Measurements from ENCODE around the gene APMAP.
"Not testable (repeated sequence)": the region's sequence is repeated elsewhere in the genome, so short reads cannot be mapped to it uniquely, and the experiment has no call there.

APMAP gene

DNA sequence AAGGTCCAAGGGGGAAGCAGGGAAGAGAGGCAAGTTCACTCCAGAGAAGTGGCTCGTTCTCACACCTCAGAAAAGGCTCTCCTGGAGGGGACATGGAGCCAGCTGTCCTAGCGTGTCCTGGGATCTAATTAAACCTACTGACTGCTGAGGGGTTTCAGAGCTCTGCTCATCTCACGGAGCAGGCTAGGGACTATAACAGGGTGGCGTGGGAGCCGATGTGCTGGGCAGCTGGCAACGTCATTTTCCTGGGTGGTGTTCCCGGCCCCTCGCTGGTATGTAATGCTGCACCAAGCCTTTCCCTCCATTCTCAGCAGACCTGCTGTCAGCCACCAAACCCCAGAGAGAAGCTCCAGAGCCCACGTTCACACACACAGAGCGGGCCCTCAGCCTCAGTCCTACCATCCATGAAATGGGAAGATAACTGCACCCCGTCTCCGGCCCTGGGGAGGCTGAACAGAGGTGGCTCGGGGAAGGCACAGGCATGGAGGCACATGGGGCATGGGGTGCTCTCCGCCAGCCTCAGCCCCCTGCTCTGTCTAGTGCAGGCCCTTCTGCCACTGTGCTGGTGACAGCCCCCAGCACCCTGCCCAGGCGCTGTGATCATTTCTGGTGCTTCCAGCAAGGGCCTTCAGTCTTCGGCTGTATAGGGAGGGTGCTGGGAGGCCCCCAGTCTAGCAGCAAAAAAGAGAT, 41.6 kb downstream of the APMAP start:
- peaks cover 84% of the 10 kb centered on the region for H3K36me3 Mint-ChIP-seq
- DNase-seq (ENCODE audit: low spot score in 2 of 2): no peak

GRCh38 chr20:24950128-24950835, 42.3 kb downstream of the APMAP start:
- peaks cover 77% of the 10 kb centered on the region for H3K4me1 Mint-ChIP-seq
- peaks cover 10% of the 10 kb centered on the region for H3K9me3 Mint-ChIP-seq
- H3K27ac Mint-ChIP-seq: peak overlapping the region; percentile 98
- H3K36me3 Mint-ChIP-seq: peaks cover 77% of the 10 kb centered on the region
- H3K4me3 Mint-ChIP-seq: peak overlapping the region; percentile 99
- peak; percentile 24 for ATAC-seq
- DNase-seq (ENCODE audit: low spot score in 2 of 2): no peak

More for the DNA sequence above, 41.6 kb downstream of the APMAP start:
- H3K9me3 Mint-ChIP-seq: peaks cover 3% of the 10 kb centered on the region
- no peak for ATAC-seq
- H3K27ac Mint-ChIP-seq: peak overlapping the region; percentile 98
- H3K4me1 Mint-ChIP-seq: peaks cover 77% of the 10 kb centered on the region
- peak overlapping the region; percentile 99 for H3K4me3 Mint-ChIP-seq

- DNase-seq (ENCODE audit: low spot score in 2 of 2) (peak in 1 of 2 donors; percentile 76), ATAC-seq (peak; percentile 35)
- Mint-ChIP-seq H3K9me3 (peaks cover 10% of the 10 kb centered on the region), H3K4me3 (peak overlapping the region; percentile 99), H3K4me1 (peaks cover 77% of the 10 kb centered on the region), H3K36me3 (peaks cover 72% of the 10 kb centered on the region), H3K27ac (peak overlapping the region; percentile 98)
Observed at GRCh38 chr20:24949756-24950127, 42.8 kb downstream of the APMAP start.

DNA sequence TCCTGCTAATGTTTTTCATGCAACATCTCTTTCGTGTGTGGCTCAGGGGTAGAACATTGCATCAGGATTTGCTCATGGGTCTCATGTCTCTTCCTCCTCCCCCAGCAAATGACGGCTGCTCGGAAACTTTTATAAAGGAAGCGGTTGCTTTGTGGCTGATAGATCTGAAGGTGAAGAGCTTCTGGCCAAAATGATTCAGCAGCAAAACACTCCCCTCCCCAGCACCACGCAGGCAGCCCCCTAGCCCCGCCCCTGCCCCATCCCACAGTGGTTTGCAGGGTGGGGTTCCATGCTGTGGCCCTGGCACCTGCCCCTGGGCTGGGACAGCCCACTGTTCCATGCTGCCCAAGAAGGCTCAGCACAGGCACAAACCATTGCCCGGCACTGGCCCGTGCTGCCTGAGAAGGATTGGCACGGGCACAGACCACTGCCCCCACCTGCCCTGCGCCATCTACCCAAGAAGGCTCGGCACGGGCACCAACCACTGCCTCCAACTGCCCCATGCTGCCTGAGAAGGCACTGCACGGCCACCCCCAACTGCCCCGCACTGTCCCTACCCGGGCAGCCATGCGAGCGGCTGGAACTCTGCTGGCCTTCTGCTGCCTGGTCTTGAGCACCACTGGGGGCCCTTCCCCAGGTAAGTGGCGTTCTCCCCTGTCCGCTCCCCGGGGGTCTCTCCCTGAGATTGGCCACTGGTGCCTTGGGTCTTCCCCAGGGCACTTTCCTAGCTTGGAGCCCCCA, 43.4 kb downstream of the APMAP start, which contains the start of gene CST7:
CST7 (plus strand) TSS at position 331 of the 741 bp plus-strand sequence; CDS start at position 568, 237 bp downstream.
- Mint-ChIP-seq H3K27ac (peak within 1 kb of the TSS; percentile 98), H3K36me3 (peaks cover 66% of the 10 kb centered on the region), H3K4me3 (peak within 1 kb of the TSS; percentile 99), H3K9me3 (peaks cover 10% of the 10 kb centered on the region), H3K4me1 (peaks cover 79% of the 10 kb centered on the region)
- DNase-seq (ENCODE audit: low spot score in 2 of 2): peak; percentile 64 to 90
- ATAC-seq: peak; percentile 90

GRCh38 chr20:24948396-24948938, 44.1 kb downstream of the APMAP start:
- not testable (repeated sequence) for H3K9me3 Mint-ChIP-seq; DNase-seq (ENCODE audit: low spot score in 2 of 2); ATAC-seq
- H3K4me1 Mint-ChIP-seq: peaks cover 77% of the 10 kb centered on the region
- peak overlapping the region; percentile 99 for H3K4me3 Mint-ChIP-seq
- H3K36me3 Mint-ChIP-seq: peaks cover 59% of the 10 kb centered on the region
- H3K27ac Mint-ChIP-seq: peak overlapping the region; percentile 98

DNA sequence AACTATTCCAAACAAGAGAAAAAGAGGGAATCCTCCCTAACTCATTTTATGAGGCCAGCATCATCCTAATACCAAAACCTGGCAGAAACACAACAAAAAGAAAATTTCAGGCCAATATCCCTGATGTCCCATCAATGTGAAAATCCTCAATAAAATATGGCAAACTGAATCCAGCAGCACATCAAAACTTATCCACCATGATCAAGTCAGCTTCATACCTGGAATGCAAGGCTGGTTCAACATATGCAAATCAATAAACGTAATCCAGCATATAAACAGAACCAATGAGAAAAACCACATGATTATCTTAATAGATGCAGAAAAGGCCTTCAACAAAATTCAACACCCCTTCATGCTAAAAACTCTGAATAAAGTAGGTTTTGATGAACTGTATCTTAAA, 46.2 kb downstream of the APMAP start:
- H3K9me3 Mint-ChIP-seq; H3K4me3 Mint-ChIP-seq; DNase-seq (ENCODE audit: low spot score in 2 of 2); ATAC-seq; H3K27ac Mint-ChIP-seq: not testable (repeated sequence)
- Mint-ChIP-seq H3K4me1 (peaks cover 58% of the 10 kb centered on the region), H3K36me3 (peaks cover 38% of the 10 kb centered on the region)

DNA sequence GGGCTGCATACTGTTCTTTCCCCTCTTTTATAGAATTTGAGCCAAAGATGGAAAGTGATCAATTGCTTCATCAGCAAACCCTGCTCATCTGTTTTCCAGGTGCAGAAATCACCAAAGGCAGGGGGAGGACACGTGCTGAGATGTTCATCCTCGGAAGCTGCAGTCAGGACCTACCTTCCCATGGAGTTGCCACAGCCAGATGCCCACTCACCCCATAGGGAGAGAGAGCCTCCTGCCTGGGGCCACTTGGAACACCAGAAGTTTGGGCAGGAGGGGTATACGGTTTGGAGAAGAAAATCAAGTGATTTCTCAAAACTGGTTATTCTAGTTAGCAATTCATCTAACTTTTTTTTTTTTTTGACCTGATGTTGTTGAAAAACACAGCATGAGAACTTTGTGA, 48.8 kb downstream of the APMAP start:
- Mint-ChIP-seq H3K4me3 (no peak overlapping the region), H3K4me1 (peaks cover 43% of the 10 kb centered on the region), H3K27ac (no peak overlapping the region), H3K36me3 (peaks cover 12% of the 10 kb centered on the region), H3K9me3 (peaks cover 10% of the 10 kb centered on the region)
- DNase-seq (ENCODE audit: low spot score in 2 of 2) (peak in 1 of 2 donors; percentile 39), ATAC-seq (no peak)

DNA sequence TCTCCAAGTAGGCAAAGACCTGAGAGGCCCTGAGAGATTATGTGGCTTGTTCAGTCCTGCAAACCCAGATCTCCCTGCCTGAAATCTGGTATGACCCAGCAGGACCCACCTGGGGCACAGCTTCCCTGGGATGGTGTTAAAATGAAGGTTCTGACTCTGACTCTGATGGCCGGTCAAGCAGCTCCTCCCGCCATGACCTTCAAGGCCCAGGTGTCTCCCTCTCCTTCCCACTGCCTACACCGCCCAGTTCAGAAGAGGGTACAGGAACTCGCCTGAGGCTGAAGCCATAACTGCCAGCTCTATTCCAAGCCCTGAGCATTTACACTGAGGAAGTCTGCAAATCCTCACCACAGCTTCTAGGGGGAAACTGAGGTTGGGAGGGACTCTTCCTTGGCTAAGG, 49.4 kb downstream of the APMAP start:
- DNase-seq (ENCODE audit: low spot score in 2 of 2) (no peak), ATAC-seq (no peak)
- Mint-ChIP-seq H3K27ac (no peak overlapping the region), H3K4me3 (no peak overlapping the region), H3K36me3 (peaks cover 7% of the 10 kb centered on the region), H3K9me3 (peaks cover 10% of the 10 kb centered on the region), H3K4me1 (peaks cover 41% of the 10 kb centered on the region)

DNA sequence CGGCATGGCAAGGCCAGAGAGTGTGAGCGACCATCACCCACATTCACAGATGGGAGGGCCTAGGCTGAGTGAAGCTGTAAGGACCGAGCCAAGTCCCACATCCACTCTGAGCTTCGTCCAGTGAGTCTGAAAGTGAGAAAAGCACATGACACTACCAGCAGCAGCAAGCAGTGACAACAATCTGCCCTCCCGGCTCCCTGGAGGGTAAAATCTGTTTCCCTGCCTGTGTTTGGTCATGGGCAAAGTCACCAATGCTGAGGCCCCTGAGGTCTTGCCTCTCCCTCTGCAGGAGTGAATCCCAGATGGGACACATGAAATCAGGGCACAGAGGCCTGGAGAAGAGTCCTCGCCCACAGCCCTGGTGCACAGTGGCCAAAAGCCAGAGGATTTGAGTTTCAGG, 49.9 kb downstream of the APMAP start:
- H3K4me3 Mint-ChIP-seq: no peak overlapping the region
- no peak for ATAC-seq
- H3K27ac Mint-ChIP-seq: peak overlapping the region; percentile 60
- peaks cover 40% of the 10 kb centered on the region for H3K4me1 Mint-ChIP-seq
- peak in 1 of 2 donors; percentile 45 for DNase-seq (ENCODE audit: low spot score in 2 of 2)
- peaks cover 6% of the 10 kb centered on the region for H3K9me3 Mint-ChIP-seq
- peaks cover 1% of the 10 kb centered on the region for H3K36me3 Mint-ChIP-seq

DNA sequence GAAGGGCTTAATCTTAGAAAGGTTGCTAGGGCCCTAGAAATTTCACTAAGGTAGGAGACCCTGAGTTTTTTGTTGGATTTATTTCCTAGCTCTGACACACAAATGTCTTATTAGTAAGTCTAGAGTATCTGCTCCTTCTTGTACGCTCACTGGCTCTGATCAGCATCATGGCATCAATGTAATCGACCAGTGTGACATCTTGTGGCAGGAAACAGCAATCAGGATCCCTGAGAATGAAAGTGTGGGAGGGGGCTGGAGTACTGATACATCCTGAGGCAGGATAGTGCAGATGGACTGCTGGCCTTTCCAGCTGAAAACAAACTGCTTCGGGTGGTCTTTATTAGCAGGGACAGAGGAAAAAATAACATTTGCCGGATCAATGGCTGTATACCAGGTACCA, 53.5 kb downstream of the APMAP start:
- ATAC-seq (no peak), DNase-seq (ENCODE audit: low spot score in 2 of 2) (no peak)
- H3K4me1 Mint-ChIP-seq: peaks cover 37% of the 10 kb centered on the region
- no peak overlapping the region for H3K27ac Mint-ChIP-seq
- no peaks in the 10 kb centered on the region for H3K9me3 Mint-ChIP-seq
- H3K36me3 Mint-ChIP-seq: no peaks in the 10 kb centered on the region
- H3K4me3 Mint-ChIP-seq: no peak overlapping the region

- Mint-ChIP-seq H3K36me3 (no peaks in the 10 kb centered on the region), H3K4me3 (no peak overlapping the region), H3K27ac (no peak overlapping the region), H3K9me3 (no peaks in the 10 kb centered on the region), H3K4me1 (peaks cover 35% of the 10 kb centered on the region)
- DNase-seq (ENCODE audit: low spot score in 2 of 2) (peak in 1 of 2 donors; percentile 44), ATAC-seq (no peak)
Observed at GRCh38 chr20:24938498-24938897, 54.1 kb downstream of the APMAP start.

DNA sequence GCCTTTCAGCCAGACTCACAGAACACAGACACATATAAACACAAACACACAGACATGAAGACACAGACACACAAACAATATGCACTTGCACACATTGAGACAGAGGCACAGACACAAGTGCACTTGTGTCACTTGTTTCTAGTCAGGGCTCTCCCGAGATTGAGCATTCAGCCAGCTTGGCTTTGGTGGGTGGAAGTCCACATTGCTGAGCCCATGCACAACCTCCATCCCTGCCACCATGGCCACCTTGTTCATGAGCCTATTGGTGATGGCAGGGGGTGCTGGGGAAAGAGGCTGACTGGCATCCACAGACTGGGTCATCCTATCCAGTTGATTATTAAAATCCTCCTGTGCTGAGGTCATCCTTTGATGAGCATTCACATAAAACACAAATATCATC, 55.0 kb downstream of the APMAP start:
- no peak for ATAC-seq
- Mint-ChIP-seq H3K36me3 (no peaks in the 10 kb centered on the region), H3K9me3 (no peaks in the 10 kb centered on the region), H3K4me1 (peaks cover 44% of the 10 kb centered on the region), H3K4me3 (no peak overlapping the region), H3K27ac (no peak overlapping the region)
- peak in 1 of 2 donors; percentile 35 for DNase-seq (ENCODE audit: low spot score in 2 of 2)

DNA sequence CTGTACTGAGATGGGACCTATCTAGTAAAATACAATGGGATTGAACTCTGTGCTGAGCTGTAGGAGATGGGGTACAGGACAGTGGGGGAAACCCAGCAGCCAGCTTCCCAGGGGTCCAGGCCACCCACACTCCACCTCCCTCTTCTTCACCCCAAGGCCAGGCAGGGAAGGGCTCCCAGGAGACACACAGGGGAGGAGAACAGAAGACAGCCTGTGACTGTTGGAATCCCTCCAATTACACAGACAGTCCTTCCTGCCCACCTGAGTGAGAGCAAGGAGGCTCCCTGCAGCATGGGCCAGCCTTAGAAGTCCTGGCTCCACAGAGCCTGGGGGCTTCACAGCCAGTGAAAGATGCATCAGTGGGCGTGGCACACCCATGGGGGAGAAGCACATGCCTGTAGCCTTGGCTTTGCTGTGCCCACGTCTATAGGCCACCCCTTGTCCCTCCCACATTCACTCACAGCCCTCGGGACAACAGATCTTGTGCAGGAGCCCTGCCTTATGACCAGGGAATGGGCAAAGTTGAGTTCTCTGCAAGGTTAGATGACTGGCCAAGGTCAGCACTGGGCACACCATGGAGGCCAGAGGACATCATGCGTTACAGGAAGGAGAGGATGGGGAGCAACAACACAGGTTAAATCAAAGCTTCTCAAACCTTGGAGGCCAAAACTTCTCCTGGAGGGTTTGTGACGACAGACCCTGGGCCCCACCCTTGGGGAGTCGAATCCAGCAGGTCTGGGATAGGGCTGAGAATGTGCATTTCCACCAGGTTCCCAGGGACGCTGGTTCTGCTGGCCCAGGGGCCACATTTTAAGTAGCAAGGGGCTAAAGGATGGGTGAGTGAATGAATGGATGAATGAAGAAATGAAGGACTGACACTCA, 55.8 kb downstream of the APMAP start:
- Mint-ChIP-seq H3K4me1 (peaks cover 52% of the 10 kb centered on the region), H3K27ac (peak overlapping the region; percentile 85), H3K4me3 (no peak overlapping the region), H3K36me3 (no peaks in the 10 kb centered on the region), H3K9me3 (no peaks in the 10 kb centered on the region)
- DNase-seq (ENCODE audit: low spot score in 2 of 2) (peak in 1 of 2 donors; percentile 40), ATAC-seq (no peak)

DNA sequence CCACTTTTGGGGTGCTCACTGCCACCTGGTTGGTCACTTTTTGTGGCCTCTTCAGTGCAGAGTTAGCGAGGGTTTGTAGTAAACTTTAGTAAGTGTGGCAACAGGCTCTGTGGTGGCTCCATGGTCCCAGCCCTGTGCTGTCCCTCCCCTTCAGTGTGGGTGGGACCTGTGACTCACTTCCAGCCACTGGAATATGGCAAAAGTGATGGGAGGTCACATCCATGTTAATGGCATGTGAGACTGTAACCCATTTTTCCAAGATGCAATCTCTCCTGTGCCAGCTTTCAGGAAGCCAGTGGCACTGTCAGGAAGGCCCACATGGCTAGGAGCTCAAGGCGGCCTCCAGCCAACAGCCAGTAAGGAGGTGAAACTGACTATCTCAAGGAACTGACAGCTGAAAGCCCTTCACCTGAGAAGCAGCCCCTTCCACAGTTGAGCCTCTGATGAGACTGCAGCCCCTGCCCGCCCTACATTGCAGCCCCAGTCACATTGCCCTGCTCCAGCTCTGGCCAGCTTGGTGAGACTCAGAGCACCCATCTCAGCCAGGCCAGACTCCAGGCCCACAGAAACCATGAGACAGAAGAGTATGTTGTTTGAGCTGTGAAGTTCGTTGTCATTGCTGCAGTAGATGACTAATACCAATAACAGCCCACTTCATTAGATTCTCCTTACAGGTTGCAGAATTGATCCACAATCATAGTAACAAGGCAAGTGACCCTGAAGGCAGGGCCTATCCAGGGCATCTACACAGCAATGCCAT, 56.6 kb downstream of the APMAP start:
- peak overlapping the region; percentile 85 for H3K27ac Mint-ChIP-seq
- no peaks in the 10 kb centered on the region for H3K36me3 Mint-ChIP-seq
- H3K4me3 Mint-ChIP-seq: no peak overlapping the region
- peak; percentile 96 for ATAC-seq
- no peaks in the 10 kb centered on the region for H3K9me3 Mint-ChIP-seq
- peaks cover 60% of the 10 kb centered on the region for H3K4me1 Mint-ChIP-seq
- DNase-seq (ENCODE audit: low spot score in 2 of 2): peak in 1 of 2 donors; percentile 66

Measured in stimulated activated effector memory CD8-positive, alpha-beta T cell treated with anti-CD3 and anti-CD28 coated beads, Interleukin-12 subunit alpha, Interleukin-12 subunit beta, amount 100 ng/mL, for 72 hours (primary cell).